Prostate gland (tissue), 2 donors: ENCODE results near the gene ZNF292.

ENCODE experiments used
- POLR2A ChIP-seq: fragments of 450-650 bp; IDR thresholded peaks from one replicate; pipeline ENCODE4 v1.6.1; 2016; ENCODE audit warnings: antibody characterized with exemption, mild to moderate bottlenecking
- POLR2AphosphoS5 ChIP-seq: sonication (generic); formaldehyde crosslinking; IDR thresholded peaks from one replicate; pipeline ENCODE4 v1.6.1; 2017; ENCODE audit warnings: antibody characterized with exemption
- TF ChIP-seq, protein P1 (sequence below), 4 experiments: fragments of 200-600 bp in 2 of 4; fragments of 450-650 bp in 2 of 4; sonication (generic) in 2 of 4; IDR thresholded peaks; 1 replicate in 3 of 4; 2 replicates in 1 of 4; pipeline ENCODE4 v1.5.1; 2016 to 2019; ENCODE audit warnings: antibody characterized with exemption in 4 of 4, mild to moderate bottlenecking in 2 of 4, moderate library complexity in 2 of 4

DNA sequence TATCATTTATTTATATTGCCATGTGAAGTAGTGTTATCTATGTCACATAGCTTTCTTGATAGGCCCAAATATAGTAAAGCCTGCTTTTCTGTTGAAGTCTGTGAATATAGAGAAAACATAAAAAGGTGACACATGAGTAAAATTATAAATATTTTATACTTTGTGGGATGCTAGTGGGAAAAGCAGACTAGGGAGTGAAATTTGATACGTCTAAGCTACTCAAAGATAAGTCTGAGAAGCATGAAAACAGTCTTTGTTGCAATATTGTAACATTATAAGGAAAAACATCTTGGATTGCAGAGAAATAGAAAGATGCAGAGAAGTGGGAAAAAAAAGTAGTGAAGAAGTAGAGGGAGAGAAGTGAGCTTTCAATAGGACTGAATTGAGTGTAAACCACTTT lies 75.4 kb downstream of the ZNF292 start:
- TF ChIP-seq, protein P1, sequence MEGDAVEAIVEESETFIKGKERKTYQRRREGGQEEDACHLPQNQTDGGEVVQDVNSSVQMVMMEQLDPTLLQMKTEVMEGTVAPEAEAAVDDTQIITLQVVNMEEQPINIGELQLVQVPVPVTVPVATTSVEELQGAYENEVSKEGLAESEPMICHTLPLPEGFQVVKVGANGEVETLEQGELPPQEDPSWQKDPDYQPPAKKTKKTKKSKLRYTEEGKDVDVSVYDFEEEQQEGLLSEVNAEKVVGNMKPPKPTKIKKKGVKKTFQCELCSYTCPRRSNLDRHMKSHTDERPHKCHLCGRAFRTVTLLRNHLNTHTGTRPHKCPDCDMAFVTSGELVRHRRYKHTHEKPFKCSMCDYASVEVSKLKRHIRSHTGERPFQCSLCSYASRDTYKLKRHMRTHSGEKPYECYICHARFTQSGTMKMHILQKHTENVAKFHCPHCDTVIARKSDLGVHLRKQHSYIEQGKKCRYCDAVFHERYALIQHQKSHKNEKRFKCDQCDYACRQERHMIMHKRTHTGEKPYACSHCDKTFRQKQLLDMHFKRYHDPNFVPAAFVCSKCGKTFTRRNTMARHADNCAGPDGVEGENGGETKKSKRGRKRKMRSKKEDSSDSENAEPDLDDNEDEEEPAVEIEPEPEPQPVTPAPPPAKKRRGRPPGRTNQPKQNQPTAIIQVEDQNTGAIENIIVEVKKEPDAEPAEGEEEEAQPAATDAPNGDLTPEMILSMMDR (IDR thresholded peaks at IDR 0.05), result no peak
- no peak for TF ChIP-seq POLR2A
- no peak for TF ChIP-seq POLR2AphosphoS5
